Left ventricle myocardium superior (tissue), 1 donor: ENCODE results near the gene TUBAL3. TPM values are rescaled to one million over a fixed set of nuclear protein-coding genes. Genes with fewer than 3 reads are reported as not detected.

Experiments
- ATAC-seq: fragments of 200-7000 bp; cut with Tn5 transposase; one replicate; pipeline ENCODE4 v1.9.1; 2020; ENCODE audit warnings: mild to moderate bottlenecking, moderate library complexity
- DNase-seq: peaks from one replicate; pipeline ENCODE4 v3.0.0-alpha.2; 2020
- intact Hi-C: fragments of 100-400 bp; cut with micrococcal nuclease; formaldehyde crosslinking; loops from one replicate; pipeline ENCODE4 v1.11.0; 2022
- long read RNA-seq: library from polyadenylated mRNA; unstranded; transcript quantifications from one replicate; pipeline ENCODE4 v2.0.0, GENCODE V29; 2021
- total RNA-seq: library from RNA; stranded (reverse); fragmentation: NEBNext Ultra II Directional; extraction: Animal tissue kit (Norgen Biotek cat#: 25700); gene quantifications from one replicate; pipeline ENCODE4 v1.2.1, GENCODE V29; 2021
- donor health status: DM: no; HTN: yes; CAD: no; lungs with severe emphysema.

Gene TUBAL3
- total RNA-seq, result 0.12 TPM
- long read RNA-seq, result 0 reads

- peak; percentile 51 for ATAC-seq
- intact Hi-C loops, result no loop called here
- no peak for DNase-seq
Observed at GRCh38 chr10:5404208-5405041, at the start of gene TUBAL3. Gene TUBAL3, minus strand, starts transcription at chr10:5404828. Its CDS starts 36 bp downstream, at chr10:5404792.

DNA sequence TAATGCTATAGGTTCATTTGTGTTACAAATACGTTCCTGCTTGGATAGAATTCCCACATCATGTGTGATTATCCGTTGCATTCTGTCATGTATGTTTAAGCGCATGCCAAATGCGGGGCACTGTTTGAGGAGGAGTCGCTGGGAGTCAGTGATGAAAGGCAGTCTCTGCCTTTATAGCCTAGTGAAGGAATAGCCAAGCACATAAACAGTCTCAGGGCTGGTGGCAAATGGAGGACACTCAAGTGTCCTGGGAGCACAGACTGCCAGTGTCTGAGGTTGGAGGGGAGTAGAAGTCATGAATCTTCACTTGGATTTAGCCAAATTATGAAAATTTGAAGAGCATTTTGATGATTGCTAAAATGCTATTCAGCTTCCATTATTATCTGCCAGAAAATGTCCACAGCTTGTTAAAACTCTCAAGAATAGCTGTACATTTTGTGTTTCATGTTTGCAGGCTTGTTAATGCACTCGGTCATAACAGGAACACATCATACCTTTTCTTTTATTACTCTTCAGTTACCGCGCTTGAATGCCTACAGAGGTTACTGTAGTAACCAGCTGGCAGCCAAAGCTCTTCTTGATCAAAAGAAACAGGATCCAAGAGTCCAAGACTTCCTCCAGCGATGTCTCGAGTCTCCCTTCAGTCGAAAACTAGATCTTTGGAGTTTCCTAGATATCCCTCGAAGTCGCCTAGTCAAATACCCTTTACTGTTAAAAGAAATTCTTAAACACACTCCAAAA, 49.3 kb upstream of the TUBAL3 start:
- intact Hi-C loops, result no loop called here
- no peak for ATAC-seq
- DNase-seq, result no peak

DNA sequence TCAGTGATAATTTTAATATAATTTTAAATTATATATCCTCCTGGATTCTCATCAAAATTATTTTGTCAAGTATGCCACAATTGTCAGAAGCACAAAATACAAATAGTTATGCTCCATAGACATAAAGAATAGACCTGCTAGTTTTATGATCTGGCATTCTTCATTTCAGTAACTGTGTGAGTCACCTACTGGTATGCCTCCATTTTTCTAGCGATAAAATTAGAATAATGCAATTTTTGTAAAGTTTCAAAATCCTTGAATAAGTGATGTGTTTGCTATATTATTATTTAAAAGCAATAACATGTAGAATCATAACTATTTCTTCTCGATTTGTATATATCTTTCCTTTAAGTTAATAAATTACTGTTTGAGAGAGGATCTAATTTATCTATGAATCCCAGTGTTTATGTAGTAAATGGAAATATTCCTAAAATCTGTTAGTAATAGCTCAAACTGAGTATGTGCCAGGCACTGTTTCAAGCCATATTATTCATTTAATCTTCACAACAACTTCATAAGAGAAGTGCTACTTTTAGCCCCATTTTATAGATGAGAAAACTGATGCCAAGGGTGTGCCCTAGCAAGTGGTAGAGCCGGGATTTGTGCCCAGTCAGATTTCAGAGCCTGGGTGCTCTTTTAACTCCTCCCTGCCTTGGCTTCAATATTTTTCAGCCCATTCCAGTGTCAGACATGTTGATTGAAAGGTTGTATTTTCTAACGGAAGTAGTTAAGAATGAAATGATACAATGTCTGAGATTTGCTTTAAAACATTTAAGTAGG, 46.2 kb upstream of the TUBAL3 start:
- intact Hi-C loops, result no loop called here
- no peak for ATAC-seq
- DNase-seq, result no peak

DNA sequence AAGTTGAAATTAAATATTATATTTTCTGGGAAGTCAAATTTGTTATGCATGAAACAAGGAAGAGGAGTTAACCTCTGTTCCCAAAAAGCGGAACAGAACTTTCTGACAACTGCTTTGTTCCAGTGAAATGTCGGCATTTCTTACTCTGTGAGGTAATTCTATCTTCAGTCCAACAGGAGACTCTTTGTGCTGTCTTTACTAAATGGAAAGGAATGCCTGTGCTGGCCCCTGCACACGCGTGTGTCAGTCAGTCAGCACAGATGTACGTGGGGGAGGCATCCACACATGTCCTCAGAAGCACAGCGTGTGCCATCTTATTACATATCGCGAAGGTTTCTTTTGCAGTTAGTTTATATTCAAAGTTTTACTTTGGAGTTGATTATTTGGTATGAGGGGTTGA, 45.2 kb upstream of the TUBAL3 start:
- DNase-seq, result no peak
- intact Hi-C loops, result no loop called here
- ATAC-seq, result peak; percentile 55

GRCh38 chr10:5449227-5449626, 44.6 kb upstream of the TUBAL3 start:
- intact Hi-C loops, result no loop called here
- no peak for ATAC-seq
- no peak for DNase-seq

- no peak for ATAC-seq
- intact Hi-C loops, result no loop called here
- DNase-seq, result no peak
Observed at GRCh38 chr10:5448333-5449001, 43.8 kb upstream of the TUBAL3 start.

DNA sequence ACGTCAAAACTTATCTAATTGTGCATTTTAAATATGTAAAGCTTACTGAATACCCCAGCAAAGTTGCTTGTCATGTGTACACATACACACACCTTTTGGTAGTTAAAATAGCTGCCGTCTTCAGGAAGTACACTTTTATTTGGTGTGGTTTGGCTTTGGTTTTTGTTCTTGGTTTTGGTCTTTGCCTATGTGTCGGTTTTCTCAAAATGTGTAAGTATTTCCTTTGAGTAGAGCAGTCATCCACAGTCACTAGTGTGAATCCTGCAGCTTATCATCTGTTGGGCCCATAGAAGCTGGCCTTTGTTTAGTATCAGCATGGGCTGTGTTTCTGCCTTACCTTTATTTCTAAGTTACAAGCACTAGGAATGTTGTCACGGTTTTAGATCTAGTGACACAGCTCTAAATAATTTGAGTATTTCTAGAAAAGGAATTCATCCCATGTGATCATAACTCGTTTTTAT, 43.0 kb upstream of the TUBAL3 start:
- intact Hi-C loops, result no loop called here
- no peak for DNase-seq
- ATAC-seq, result no peak

DNA sequence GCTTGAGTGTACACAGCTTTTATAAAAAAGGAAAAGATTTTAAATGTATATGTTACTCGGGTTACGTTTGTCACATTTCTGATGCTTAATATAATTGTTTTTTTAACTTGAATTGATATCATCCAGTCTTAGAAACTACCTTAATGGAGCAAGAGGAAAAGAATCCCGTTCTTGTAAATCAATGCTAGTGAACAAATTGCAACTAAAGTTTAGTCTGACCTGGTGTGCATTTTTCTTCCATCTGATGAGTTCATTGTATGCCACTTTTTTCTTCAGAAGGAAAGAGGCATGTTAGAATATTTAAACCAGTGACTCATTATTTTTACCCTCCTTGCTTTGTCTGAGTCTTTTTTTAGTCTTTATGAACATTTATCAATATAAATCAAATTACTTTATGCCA, 42.4 kb upstream of the TUBAL3 start:
- DNase-seq, result no peak
- no peak for ATAC-seq
- intact Hi-C loops, result no loop called here

DNA sequence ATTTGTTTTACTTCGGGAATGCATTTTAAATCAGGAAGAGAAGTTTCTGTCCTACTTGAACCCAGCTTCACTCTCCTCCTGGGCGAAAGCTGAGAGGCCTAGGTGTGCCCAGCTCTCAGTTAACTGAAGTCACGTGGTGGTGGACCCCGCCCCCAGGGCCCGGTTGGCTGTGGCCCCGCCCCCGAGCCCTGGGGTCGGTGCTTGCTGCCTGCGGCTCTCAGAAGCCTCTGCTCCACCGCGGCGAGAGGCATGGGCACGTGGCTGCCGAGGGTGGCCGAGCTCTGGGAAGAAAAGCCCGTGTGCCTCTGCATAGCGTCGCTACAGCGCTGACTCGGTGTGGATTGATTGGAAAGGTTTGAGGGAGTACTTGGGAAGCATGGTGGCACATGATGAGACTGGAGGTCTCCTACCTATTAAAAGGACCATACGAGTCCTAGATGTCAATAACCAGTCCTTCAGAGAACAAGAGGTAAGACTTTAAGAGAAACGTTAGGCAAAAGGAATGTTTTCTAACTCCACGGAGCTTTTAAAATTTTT, 41.8 kb upstream of the TUBAL3 start:
- intact Hi-C loops, result no loop called here
- DNase-seq (peak; percentile 94), ATAC-seq (peak; percentile 99)

- ATAC-seq, result no peak
- no peak for DNase-seq
- intact Hi-C loops, result no loop called here
Observed at GRCh38 chr10:5445006-5445405, 40.4 kb upstream of the TUBAL3 start.

- DNase-seq, result no peak
- intact Hi-C loops, result loop anchor here (2.0 kb wide), 1 partner anchor 179 kb away; no protein-coding TSS in a partner anchor
- no peak for ATAC-seq
Observed at GRCh38 chr10:5443429-5443828, 38.8 kb upstream of the TUBAL3 start.

DNA sequence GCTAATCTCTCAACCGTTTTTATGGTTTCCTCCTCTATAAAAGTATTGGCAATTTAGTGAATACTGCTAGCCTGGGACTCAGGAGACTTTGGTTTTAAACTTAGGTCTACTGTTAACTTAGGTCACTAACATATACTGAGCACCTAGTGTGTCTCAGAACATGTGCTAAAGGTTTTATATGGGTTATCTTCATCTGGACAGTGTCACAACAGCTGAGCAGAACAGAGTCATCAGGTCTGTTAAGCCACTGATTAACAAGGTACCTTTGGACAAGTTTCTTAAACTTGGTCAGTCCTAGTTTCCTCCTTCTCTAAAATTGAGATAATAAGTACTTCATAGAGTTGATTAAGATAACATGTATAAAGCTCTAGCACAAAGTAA, 38.4 kb upstream of the TUBAL3 start:
- no peak for ATAC-seq
- no peak for DNase-seq
- intact Hi-C loops, result loop anchor here (2.0 kb wide), 1 partner anchor 180 kb away; no protein-coding TSS in a partner anchor

DNA sequence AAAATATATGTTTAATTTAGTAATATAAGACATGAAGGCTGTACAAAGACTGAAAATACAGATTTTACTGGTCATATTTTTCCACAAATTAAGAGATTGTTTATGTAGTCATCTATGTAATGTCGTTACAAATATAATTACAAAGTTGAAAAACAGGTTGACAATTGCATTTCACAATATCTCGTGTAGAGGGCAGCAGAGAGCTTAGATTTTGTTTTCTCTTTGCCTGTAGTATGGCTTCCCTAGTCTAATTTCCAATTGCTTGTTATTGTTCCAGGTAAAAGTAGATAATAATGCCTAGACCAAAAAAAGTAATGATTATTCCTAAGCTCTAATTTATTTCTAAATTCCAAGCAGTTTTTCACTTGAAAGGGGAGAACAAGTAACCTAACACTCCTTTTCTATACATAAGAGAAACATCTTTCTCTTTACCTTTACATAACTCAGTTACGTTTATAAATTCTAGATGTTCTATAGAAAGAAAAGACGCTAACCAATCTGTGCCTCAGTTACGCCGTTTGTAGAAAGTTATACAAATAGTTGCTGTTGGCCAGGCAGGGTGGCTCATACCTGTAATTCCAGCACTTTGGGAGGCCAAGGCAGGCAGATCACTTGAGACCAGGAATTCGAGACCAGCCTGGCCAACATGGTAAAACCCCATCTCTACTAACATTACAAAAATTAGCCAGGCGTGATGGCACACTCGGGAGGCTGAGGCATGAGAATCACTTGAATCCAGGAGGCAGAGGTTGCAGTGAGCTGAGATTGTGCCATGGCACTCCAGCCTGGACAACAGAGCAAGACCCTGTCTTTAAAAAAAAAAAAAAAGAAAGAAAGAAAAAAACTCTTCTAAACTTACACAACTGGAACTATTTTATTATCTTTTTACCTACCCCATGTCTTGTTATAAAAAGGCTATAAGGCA, 37.7 kb upstream of the TUBAL3 start:
- DNase-seq (no peak), ATAC-seq (no peak)
- intact Hi-C loops, result loop anchor here (2.0 kb wide), 1 partner anchor 180 kb away; no protein-coding TSS in a partner anchor

GRCh38 chr10:5441106-5441505, 36.5 kb upstream of the TUBAL3 start:
- ATAC-seq (no peak), DNase-seq (no peak)
- intact Hi-C loops, result no loop called here

GRCh38 chr10:5440206-5440605, 35.6 kb upstream of the TUBAL3 start:
- DNase-seq (no peak), ATAC-seq (no peak)
- intact Hi-C loops, result no loop called here

DNA sequence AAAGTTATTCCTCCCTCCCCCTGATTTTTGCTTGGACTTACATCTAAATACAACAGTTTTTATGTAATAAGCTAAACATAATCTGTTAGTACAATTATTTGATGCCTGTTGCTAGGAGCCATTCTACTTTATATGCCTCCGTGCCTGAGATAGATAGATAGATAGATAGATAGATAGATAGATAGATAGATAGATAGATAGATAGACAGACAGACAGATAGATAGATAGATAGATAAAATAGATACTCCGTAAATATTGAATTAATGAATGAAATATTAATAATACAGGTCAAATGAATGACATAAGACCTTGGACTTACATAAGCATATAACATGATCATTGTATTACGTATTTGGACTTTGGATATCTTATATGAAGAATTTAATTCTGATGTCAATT, 30.7 kb upstream of the TUBAL3 start:
- no peak for DNase-seq
- ATAC-seq, result no peak
- intact Hi-C loops, result no loop called here

DNA sequence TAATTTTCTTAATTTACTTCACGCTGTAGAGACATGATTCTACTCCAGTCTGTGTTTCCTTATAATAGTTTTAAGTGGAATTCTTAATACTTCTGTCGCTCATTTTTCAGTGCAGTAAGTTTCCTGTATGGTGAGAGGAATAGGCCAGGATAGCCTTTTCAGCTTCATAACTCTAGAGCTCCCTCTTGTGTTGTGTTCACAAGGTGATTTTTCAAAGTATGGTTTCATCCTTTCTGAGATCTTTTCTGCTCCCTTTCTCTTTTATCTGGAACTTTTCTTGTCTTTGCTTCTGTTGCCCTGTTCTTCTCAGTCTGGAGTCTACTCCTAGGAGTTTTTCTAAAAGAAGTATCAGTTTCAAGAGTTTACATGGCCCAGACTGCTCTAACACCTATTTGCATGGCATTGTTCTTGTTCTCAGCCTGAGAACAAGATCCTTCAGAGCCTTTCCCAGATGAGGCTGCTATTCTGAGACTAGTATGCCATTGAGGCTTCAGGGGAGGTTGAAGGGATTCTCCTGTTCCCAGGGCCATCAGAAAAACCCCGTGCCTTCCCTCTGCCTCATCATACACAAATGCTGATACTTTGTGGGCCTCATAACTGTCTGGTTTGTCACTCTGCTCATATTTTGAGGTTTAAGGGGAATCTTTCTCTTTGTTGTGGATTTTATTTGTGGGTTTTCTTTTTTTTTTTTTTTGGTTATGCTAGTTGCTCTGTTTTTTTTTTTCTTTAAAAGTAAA, 29.6 kb upstream of the TUBAL3 start:
- intact Hi-C loops, result no loop called here
- ATAC-seq, result peak; percentile 60

More for the DNA sequence above, 29.6 kb upstream of the TUBAL3 start:
- no peak for DNase-seq
